K562 (cell line): ENCODE data around the gene MED14. TPM values are rescaled to one million over a fixed set of nuclear protein-coding genes. Genes with fewer than 3 reads are reported as not detected.

Experiments
- ATAC-seq: fragments of 200-7000 bp; cut with Tn5 transposase; 3 replicates; pipeline ENCODE4 v1.9.1; 2020; ENCODE audit warnings: moderate library complexity
- BruUV-seq: library from RNA; stranded (reverse); fragments of 400-500 nt; replicated peaks from 2 replicates; lab custom pipeline; 2021; lab: Mats Ljungman, UMichigan
- CTCF ChIA-PET: fragments of 300-600 bp; formaldehyde crosslinking; extraction: SDS; loops from one replicate; lab custom pipeline; 2021; ENCODE audit warnings: low intra/inter-chr PET ratio; lab: Yijun Ruan, JAX
- POLR2A ChIA-PET: fragments of 300-600, 350-650 bp; sonication (Branson Sonifier 250); formaldehyde crosslinking; extraction: SDS; loops from one replicate; lab custom pipeline; 2021; ENCODE audit warnings: antibody characterized with exemption, inconsistent platforms; lab: Yijun Ruan, JAX
- DNase-seq, 4 experiments: peaks; one replicate each; pipeline versions ENCODE4 v3.0.0 to v3.0.0-alpha.2; 2011 to 2018; ENCODE audit warnings: low spot score in 3 of 4, mixed read lengths in 3 of 4; ENCODE audit errors: extremely low read depth in 1 of 4
- FAIRE-seq: peaks from 2 replicates; lab custom pipeline; 2011; peaks lifted over from hg19 to GRCh38; lab: Jason Lieb, UNC
- H2AFZ ChIP-seq: 2 replicates; pipeline ENCODE4 v1.6.0; 2011; ENCODE audit warnings: low read depth, low read length, control low read depth, inconsistent platforms
- H3K27ac ChIP-seq: fragments of 200-600 bp; 3 replicates; pipeline ENCODE4 v1.8.0; 2011; ENCODE audit warnings: low read depth, mild to moderate bottlenecking, control low read depth, inconsistent platforms, low read length, moderate library complexity, mixed read lengths; ENCODE audit errors: extremely low read depth
- H3K27me3 ChIP-seq, 2 experiments: fragments of 300-600 bp in 1 of 2; 2 replicates in 1 of 2; 3 replicates in 1 of 2; pipeline versions ENCODE4 v1.6.0 to v1.8.0; 2011; ENCODE audit warnings: inconsistent platforms in 2 of 2, low read length in 2 of 2, mild to moderate bottlenecking in 1 of 2, mixed read lengths in 1 of 2, moderate library complexity in 1 of 2; ENCODE audit not compliant: control insufficient read depth in 2 of 2, insufficient read depth in 2 of 2
- H3K36me3 ChIP-seq: fragments of 300-600 bp; 3 replicates; pipeline ENCODE4 v1.8.0; 2011; ENCODE audit warnings: mild to moderate bottlenecking, low read length, inconsistent platforms; ENCODE audit not compliant: control insufficient read depth, insufficient read depth
- H3K4me1 ChIP-seq, 2 experiments: fragments of 200-600 bp in 1 of 2; replicated peaks in 1 of 2; 2 replicates in 1 of 2; 3 replicates in 1 of 2; pipeline versions ENCODE4 v1.5.1 to v1.8.0; 2011; ENCODE audit warnings: inconsistent platforms in 2 of 2, low read length in 2 of 2, mild to moderate bottlenecking in 1 of 2, mixed read lengths in 1 of 2, moderate library complexity in 1 of 2; ENCODE audit not compliant: control insufficient read depth in 2 of 2, insufficient read depth in 2 of 2
- H3K4me2 ChIP-seq: 2 replicates; pipeline ENCODE4 v1.6.1; 2011; ENCODE audit warnings: low read length, control low read depth, inconsistent platforms, mixed read lengths; ENCODE audit not compliant: insufficient read depth
- H3K4me3 ChIP-seq: fragments of 200-600 bp; sonication (generic), shearing (Covaris generic); 2 replicates; pipeline ENCODE4 v1.5.1; 2016; ENCODE audit warnings: control low read depth, inconsistent platforms
- H3K79me2 ChIP-seq: fragments of 200-600 bp; 3 replicates; pipeline ENCODE4 v1.8.0; 2011; ENCODE audit warnings: low read length, inconsistent platforms; ENCODE audit not compliant: control insufficient read depth, insufficient read depth
- H3K9ac ChIP-seq, 2 experiments: 2 replicates each; pipeline versions ENCODE4 v1.6.0 to v1.6.1; 2011; ENCODE audit warnings: low read depth in 2 of 2, low read length in 2 of 2, control low read depth in 1 of 2, inconsistent platforms in 1 of 2, mild to moderate bottlenecking in 1 of 2, mixed read lengths in 1 of 2; ENCODE audit not compliant: insufficient read depth in 1 of 2
- H3K9me1 ChIP-seq: one replicate; pipeline ENCODE4 v1.6.0; 2011; ENCODE audit warnings: inconsistent platforms, mild to moderate bottlenecking, low read length, moderate library complexity; ENCODE audit not compliant: control insufficient read depth, insufficient read depth
- H3K9me3 ChIP-seq: replicated peaks from 2 replicates; pipeline ENCODE4 v1.5.1; 2011; ENCODE audit warnings: low read depth, low read length, inconsistent platforms; ENCODE audit not compliant: control insufficient read depth, insufficient read depth
- H4K20me1 ChIP-seq: replicated peaks from 2 replicates; pipeline ENCODE4 v1.6.1; 2011; ENCODE audit warnings: low read length, inconsistent platforms, mixed read lengths; ENCODE audit not compliant: control insufficient read depth, insufficient read depth
- ETV5 ChIP-seq: sonication (generic); formaldehyde crosslinking; IDR thresholded peaks from 2 replicates; pipeline ENCODE4 v1.4.0; 2020; ENCODE audit warnings: low read depth, mild to moderate bottlenecking, missing genetic modification reagents
- MCM7 ChIP-seq, 2 experiments: fragments of 450-650 bp; IDR thresholded peaks; 2 replicates each; pipeline ENCODE4 v1.6.1; 2016 to 2018
- MEIS2 ChIP-seq: fragments of 450-650 bp; IDR thresholded peaks from 2 replicates; pipeline ENCODE4 v1.6.1; 2014; ENCODE audit warnings: mild to moderate bottlenecking; ENCODE audit not compliant: partially characterized antibody
- SMC3 ChIP-seq: conservative IDR thresholded peaks from 2 replicates; pipeline ENCODE4 v1.6.1; 2011; ENCODE audit warnings: low read depth, low read length, improper control_type of control experiment; ENCODE audit not compliant: insufficient read depth
- ZFP91 ChIP-seq: sonication (generic); formaldehyde crosslinking; IDR thresholded peaks from 2 replicates; pipeline ENCODE4 v1.8.0; 2022; ENCODE audit warnings: mild to moderate bottlenecking, missing genetic modification reagents
- WGBS: fragments of 100-300 bp; shearing (Covaris generic); methylation state at CpG from one replicate; pipeline ENCODE4 v1.1.6; 2016; ENCODE audit warnings: low coverage, mixed read lengths; ENCODE audit not compliant: insufficient coverage; ENCODE audit errors: missing lambda C conversion rate; 5-methylcytosine and 5-hydroxymethylcytosine counted together
- in situ Hi-C: fragments of 300-500 bp; cut with MboI; formaldehyde crosslinking; loops from 4 replicates; pipeline ENCODE4 v1.15.0; 2018; ENCODE audit warnings: inconsistent platforms, mixed read lengths
- intact Hi-C: fragments of 100-400 bp; cut with micrococcal nuclease; formaldehyde crosslinking; loops from 2 replicates; pipeline ENCODE4 v1.14.2; 2022
- polyA plus RNA-seq, 8 experiments: library from polyadenylated mRNA; depleted of rRNA in 4 of 8; stranded (reverse) in 5 of 8; unstranded in 3 of 8; fragments of >200 nt; fragmentation: Nextera tagmentation in 2 of 8; fragmentation: Illumina TruSeq in 1 of 8; extraction: Ambion mirVana in 2 of 8; extraction: Trizol in 1 of 8; gene quantifications; 2 replicates each; pipeline versions ENCODE4 v1.2.1 to v1.2.3, GENCODE V29; 2011 to 2014; ENCODE audit warnings: inconsistent platforms in 1 of 8, missing spikeins in 1 of 8
- total RNA-seq, 7 experiments: library from RNA; depleted of rRNA in 6 of 7; stranded (reverse); fragments of >200 nt in 6 of 7; fragmentation: Illumina TruSeq in 2 of 7; extraction: Trizol in 2 of 7; gene quantifications; 2 replicates each; pipeline versions ENCODE4 v1.2.1 to v1.2.3, GENCODE V29; 2011 to 2021; ENCODE audit warnings: low replicate concordance in 1 of 7
- TF ChIP-seq, protein P1 (sequence below), 3 experiments: IDR thresholded peaks in 2 of 3; conservative IDR thresholded peaks in 1 of 3; 2 replicates each; pipeline ENCODE4 v1.5.1; 2011 to 2012; ENCODE audit warnings: low read length in 3 of 3, mild to moderate bottlenecking in 3 of 3, control low read depth in 2 of 3, improper control_type of control experiment in 1 of 3, inconsistent platforms in 1 of 3, low read depth in 1 of 3, mixed read lengths in 1 of 3, moderate library complexity in 1 of 3; ENCODE audit not compliant: insufficient read depth in 2 of 3
- TF ChIP-seq, protein P2 (sequence below): fragments of 200-800 bp; sonication (Bioruptor generic); IDR thresholded peaks from 2 replicates; pipeline ENCODE4 v1.6.1; 2017; ENCODE audit warnings: missing genetic modification characterization, missing compliant biosample characterization

Gene MED14
- total and polyA plus RNA-seq, 9 of the 15 experiments (the other 6 are each of a cell fraction or from before 2014, with no cell fraction given) = 9.2 to 35.3 (median 18.7) TPM

- Histone ChIP-seq H3K9me1 (no peaks in the 10 kb centered on the region), H3K27me3 (no peaks in the 10 kb centered on the region), H3K4me2 (no peak overlapping the region), H3K9ac (no peak overlapping the region), H2AFZ (no peak overlapping the region), H3K9me3 (no peaks in the 10 kb centered on the region), H3K79me2 (peaks cover 3% of the 10 kb centered on the region; the same call in 2 of the 3 replicates), H3K4me1 (peaks cover 3 to 6% of the 10 kb centered on the region in 2 experiments; a peak in 4 of 5 replicates), H4K20me1 (no peaks in the 10 kb centered on the region), H3K27ac (no peak overlapping the region), H3K4me3 (no peak overlapping the region), H3K36me3 (peaks cover 26% of the 10 kb centered on the region; the same call in 2 of the 3 replicates)
- ATAC-seq (no peak), DNase-seq (peak; percentile 16 to 75 (median 26)), FAIRE-seq (peak; percentile 88)
- POLR2A ChIA-PET = interaction anchor here (0.6 kb wide), 1 partner anchor 512 kb away, joined by 3 read pairs; no protein-coding TSS in a partner anchor
- WGBS = 0% methylated on average over 3 of the region's 3 CpGs
- intact Hi-C loops (loop anchor here (2.0 to 10.0 kb wide), 4 partner anchors 86 to 463 kb away; partner anchors contain the start of gene MED14), in situ Hi-C loops (no loop called here)
- no TSS peak for BruUV-seq
- CTCF ChIA-PET = interaction anchor here (0.6 to 1.3 kb wide), 5 partner anchors 108 to 602 kb away, joined by 3 to 6 read pairs (median 3); no protein-coding TSS in a partner anchor
- TF ChIP-seq SMC3 = peak; percentile 53
- TF ChIP-seq, protein P1, sequence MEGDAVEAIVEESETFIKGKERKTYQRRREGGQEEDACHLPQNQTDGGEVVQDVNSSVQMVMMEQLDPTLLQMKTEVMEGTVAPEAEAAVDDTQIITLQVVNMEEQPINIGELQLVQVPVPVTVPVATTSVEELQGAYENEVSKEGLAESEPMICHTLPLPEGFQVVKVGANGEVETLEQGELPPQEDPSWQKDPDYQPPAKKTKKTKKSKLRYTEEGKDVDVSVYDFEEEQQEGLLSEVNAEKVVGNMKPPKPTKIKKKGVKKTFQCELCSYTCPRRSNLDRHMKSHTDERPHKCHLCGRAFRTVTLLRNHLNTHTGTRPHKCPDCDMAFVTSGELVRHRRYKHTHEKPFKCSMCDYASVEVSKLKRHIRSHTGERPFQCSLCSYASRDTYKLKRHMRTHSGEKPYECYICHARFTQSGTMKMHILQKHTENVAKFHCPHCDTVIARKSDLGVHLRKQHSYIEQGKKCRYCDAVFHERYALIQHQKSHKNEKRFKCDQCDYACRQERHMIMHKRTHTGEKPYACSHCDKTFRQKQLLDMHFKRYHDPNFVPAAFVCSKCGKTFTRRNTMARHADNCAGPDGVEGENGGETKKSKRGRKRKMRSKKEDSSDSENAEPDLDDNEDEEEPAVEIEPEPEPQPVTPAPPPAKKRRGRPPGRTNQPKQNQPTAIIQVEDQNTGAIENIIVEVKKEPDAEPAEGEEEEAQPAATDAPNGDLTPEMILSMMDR (IDR thresholded peaks at IDR 0.05 in 2 of 3, conservative IDR thresholded peaks at IDR 0.05 in 1 of 3; ENCODE audit: insufficient read depth in 2 of 3, low read depth in 1 of 3, low read length in 3 of 3) = peak; percentile 47 to 74 (median 60); a peak in 5 of 6 replicates
- TF ChIP-seq MCM7 (IDR thresholded peaks at IDR 0.05) = no peak
- no peak for TF ChIP-seq ETV5 (CRISPR knock-in tag)
- no peak for TF ChIP-seq ZFP91 (CRISPR knock-in tag)
- peak; percentile 48 for TF ChIP-seq MEIS2
- TF ChIP-seq, protein P2, sequence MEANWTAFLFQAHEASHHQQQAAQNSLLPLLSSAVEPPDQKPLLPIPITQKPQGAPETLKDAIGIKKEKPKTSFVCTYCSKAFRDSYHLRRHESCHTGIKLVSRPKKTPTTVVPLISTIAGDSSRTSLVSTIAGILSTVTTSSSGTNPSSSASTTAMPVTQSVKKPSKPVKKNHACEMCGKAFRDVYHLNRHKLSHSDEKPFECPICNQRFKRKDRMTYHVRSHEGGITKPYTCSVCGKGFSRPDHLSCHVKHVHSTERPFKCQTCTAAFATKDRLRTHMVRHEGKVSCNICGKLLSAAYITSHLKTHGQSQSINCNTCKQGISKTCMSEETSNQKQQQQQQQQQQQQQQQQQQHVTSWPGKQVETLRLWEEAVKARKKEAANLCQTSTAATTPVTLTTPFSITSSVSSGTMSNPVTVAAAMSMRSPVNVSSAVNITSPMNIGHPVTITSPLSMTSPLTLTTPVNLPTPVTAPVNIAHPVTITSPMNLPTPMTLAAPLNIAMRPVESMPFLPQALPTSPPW (CRISPR knock-in tag) = no peak
Measured at GRCh38 chrX:40651620-40652223, 83.6 kb downstream of the MED14 start.
